Right lobe of liver (tissue), 6 donors: ENCODE data around the gene KMT2A. TPM values are rescaled to one million over a fixed set of nuclear protein-coding genes. Genes with fewer than 3 reads are reported as not detected.

Experiments
- ATAC-seq, 4 donors: fragments of 200-7000 bp; cut with Tn5 transposase; one replicate each; pipeline ENCODE4 v1.9.1; 2020; ENCODE audit warnings: mild to moderate bottlenecking in 4 of 4, moderate library complexity in 4 of 4
- DNase-seq, 3 donors: peaks; one replicate each; pipeline ENCODE4 v3.0.0-alpha.2; 2020
- H3K27ac ChIP-seq, 3 donors: fragments of 200-600 bp; one replicate each; pipeline ENCODE4 v1.8.0; 2022
- H3K27me3 ChIP-seq, 2 donors: fragments of 200-600 bp; one replicate each; pipeline ENCODE4 v1.8.0; 2022
- H3K36me3 ChIP-seq, 4 donors: fragments of 200-600 bp; sonication (generic) in 1 of 4; one replicate each; pipeline versions ENCODE4 v1.5.1 to v1.8.0; 2017 to 2022; ENCODE audit warnings: control low read depth in 1 of 4
- H3K4me1 ChIP-seq, 4 donors: fragments of 200-600 bp; sonication (generic) in 1 of 4; one replicate each; pipeline versions ENCODE4 v1.5.1 to v1.8.0; 2017 to 2022; ENCODE audit warnings: control low read depth in 1 of 4
- H3K4me3 ChIP-seq, 3 donors: fragments of 200-600 bp; one replicate each; pipeline ENCODE4 v1.8.0; 2022
- H3K9me3 ChIP-seq, 4 donors: fragments of 200-600 bp; sonication (generic) in 1 of 4; one replicate each; pipeline versions ENCODE4 v1.5.1 to v1.8.0; 2017 to 2022; ENCODE audit warnings: control low read depth in 1 of 4
- CTCF ChIP-seq, 4 donors: fragments of 200-600 bp in 3 of 4; fragments of 450-650 bp in 1 of 4; IDR thresholded peaks; one replicate each; pipeline versions ENCODE4 v1.5.1 to v1.8.0; 2016 to 2022; ENCODE audit warnings: antibody characterized with exemption in 4 of 4, mild to moderate bottlenecking in 2 of 4
- POLR2A ChIP-seq: fragments of 450-650 bp; IDR thresholded peaks from one replicate; pipeline ENCODE4 v1.6.1; 2017; ENCODE audit warnings: antibody characterized with exemption, mild to moderate bottlenecking
- WGBS: methylation state at CpG from one replicate; pipeline ENCODE4 v1.1.6; 2018; ENCODE audit warnings: low coverage, low lambda C conversion rate; ENCODE audit not compliant: insufficient coverage; ENCODE audit errors: missing lambda C conversion rate; 5-methylcytosine and 5-hydroxymethylcytosine counted together
- intact Hi-C, 2 donors: fragments of 100-400 bp; cut with DNase I; formaldehyde crosslinking; loops; one replicate each; pipeline versions ENCODE4 v1.11.2 to v1.14.1; 2022
- total RNA-seq, 6 experiments: library from RNA; depleted of rRNA in 2 of 6; stranded (reverse); fragments of >200 nt in 2 of 6; fragmentation: NEBNext Ultra II Directional in 3 of 6; extraction: Animal tissue kit (Norgen Biotek cat#: 25700) in 3 of 6; gene quantifications; one replicate each; pipeline versions ENCODE4 v1.1.0 to v1.2.4, GENCODE V29; 2016 to 2023
- donor health status: DM: no; HTN: yes; CAD: no.
- donor health status: DM: no; HTN: no; CAD: no.
- donor health status: DM: no; HTN: no; CAD: no.
- donor health status: DM: no; HTN: yes; CAD: no.
- donor health status: DM: no; HTN: yes; CAD: no.

The KMT2A gene
- total RNA-seq, 6 experiments from 2014 or later, result 15.5 to 24.9 (median 19.5) TPM

- Histone ChIP-seq H3K4me3 (no peak overlapping the region), H3K27me3 (no peaks in the 10 kb centered on the region), H3K27ac (no peak overlapping the region), H3K9me3 (no peaks in the 10 kb centered on the region), H3K4me1 (peaks cover 0 to 25% (median 1%) of the 10 kb centered on the region in 4 donors), H3K36me3 (no peaks in the 10 kb centered on the region)
- WGBS, result 42% methylated on average over 3 of the region's 3 CpGs
- TF ChIP-seq CTCF (IDR thresholded peaks at IDR 0.05) (no peak), POLR2A (no peak)
- intact Hi-C loops, result no loop called here
- ATAC-seq (no peak), DNase-seq (no peak)
Observed at GRCh38 chr11:118442301-118442700, 6.0 kb downstream of the KMT2A start.

- intact Hi-C loops, result no loop called here
- no peaks in the 10 kb centered on the region for H3K27me3 ChIP-seq
- 85% methylated on average over 4 of the region's 4 CpGs for WGBS
- ATAC-seq, result no peak
- H3K9me3 ChIP-seq, result no peaks in the 10 kb centered on the region
- no peak for TF ChIP-seq CTCF (IDR thresholded peaks at IDR 0.05)
- peaks cover 0 to 2% (median 0%) of the 10 kb centered on the region in 4 donors for H3K36me3 ChIP-seq
- H3K27ac ChIP-seq, result no peak overlapping the region
- DNase-seq, result no peak
- H3K4me3 ChIP-seq, result no peak overlapping the region
- H3K4me1 ChIP-seq, result peaks cover 0 to 25% (median 3%) of the 10 kb centered on the region in 4 donors
Observed at GRCh38 chr11:118442908-118443589, 6.8 kb downstream of the KMT2A start.

GRCh38 chr11:118443590-118444218 lies 7.4 kb downstream of the KMT2A start:
- no peaks in the 10 kb centered on the region for H3K9me3 ChIP-seq
- H3K36me3 ChIP-seq, result peaks cover 0 to 2% (median 0%) of the 10 kb centered on the region in 4 donors
- peaks cover 0 to 20% (median 4%) of the 10 kb centered on the region in 4 donors for H3K4me1 ChIP-seq
- 100% methylated on average over 2 of the region's 2 CpGs for WGBS
- no peak overlapping the region for H3K4me3 ChIP-seq
- no peak overlapping the region for H3K27ac ChIP-seq
- no peak for DNase-seq
- no peak for TF ChIP-seq CTCF (IDR thresholded peaks at IDR 0.05)
- TF ChIP-seq POLR2A, result no peak
- H3K27me3 ChIP-seq, result no peaks in the 10 kb centered on the region
- intact Hi-C loops, result no loop called here
- ATAC-seq, result no peak

GRCh38 chr11:118447423-118447822 lies 11.1 kb downstream of the KMT2A start:
- 90% methylated on average over 4 of the region's 4 CpGs for WGBS
- intact Hi-C loops, result no loop called here

More at GRCh38 chr11:118447423-118447822, 11.1 kb downstream of the KMT2A start:
- H3K9me3 ChIP-seq, result no peaks in the 10 kb centered on the region
- H3K27ac ChIP-seq, result no peak overlapping the region
- DNase-seq, result no peak
- peaks cover 0 to 11% (median 5%) of the 10 kb centered on the region in 4 donors for H3K4me1 ChIP-seq
- ATAC-seq, result no peak
- H3K36me3 ChIP-seq, result peaks cover 0 to 2% (median 0%) of the 10 kb centered on the region in 4 donors
- TF ChIP-seq POLR2A (no peak), CTCF (IDR thresholded peaks at IDR 0.05) (no peak)
- no peak overlapping the region for H3K4me3 ChIP-seq
- H3K27me3 ChIP-seq, result no peaks in the 10 kb centered on the region
